ENCODE measurements around the gene BMP8B. TPM values are rescaled to one million over a fixed set of nuclear protein-coding genes. Genes with fewer than 3 reads are reported as not detected.

Gene BMP8B, protein sequence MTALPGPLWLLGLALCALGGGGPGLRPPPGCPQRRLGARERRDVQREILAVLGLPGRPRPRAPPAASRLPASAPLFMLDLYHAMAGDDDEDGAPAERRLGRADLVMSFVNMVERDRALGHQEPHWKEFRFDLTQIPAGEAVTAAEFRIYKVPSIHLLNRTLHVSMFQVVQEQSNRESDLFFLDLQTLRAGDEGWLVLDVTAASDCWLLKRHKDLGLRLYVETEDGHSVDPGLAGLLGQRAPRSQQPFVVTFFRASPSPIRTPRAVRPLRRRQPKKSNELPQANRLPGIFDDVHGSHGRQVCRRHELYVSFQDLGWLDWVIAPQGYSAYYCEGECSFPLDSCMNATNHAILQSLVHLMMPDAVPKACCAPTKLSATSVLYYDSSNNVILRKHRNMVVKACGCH
- 10 to 100 TPM; 11.0 to 19.9 (median 18.7) TPM for total RNA-seq
- long read RNA-seq, donor 1, full-length matches to known transcripts: 7 of 15 reads
- long read RNA-seq, donor 1, partial matches to known transcripts: 2 of 15 reads
- long read RNA-seq, donor 1, other reads (novel, unspliced or antisense): 6 of 15 reads
- long read RNA-seq, donor 2, partial matches to known transcripts: 1 of 2 reads
- long read RNA-seq, donor 2, other reads (novel, unspliced or antisense): 1 of 2 reads

DNA sequence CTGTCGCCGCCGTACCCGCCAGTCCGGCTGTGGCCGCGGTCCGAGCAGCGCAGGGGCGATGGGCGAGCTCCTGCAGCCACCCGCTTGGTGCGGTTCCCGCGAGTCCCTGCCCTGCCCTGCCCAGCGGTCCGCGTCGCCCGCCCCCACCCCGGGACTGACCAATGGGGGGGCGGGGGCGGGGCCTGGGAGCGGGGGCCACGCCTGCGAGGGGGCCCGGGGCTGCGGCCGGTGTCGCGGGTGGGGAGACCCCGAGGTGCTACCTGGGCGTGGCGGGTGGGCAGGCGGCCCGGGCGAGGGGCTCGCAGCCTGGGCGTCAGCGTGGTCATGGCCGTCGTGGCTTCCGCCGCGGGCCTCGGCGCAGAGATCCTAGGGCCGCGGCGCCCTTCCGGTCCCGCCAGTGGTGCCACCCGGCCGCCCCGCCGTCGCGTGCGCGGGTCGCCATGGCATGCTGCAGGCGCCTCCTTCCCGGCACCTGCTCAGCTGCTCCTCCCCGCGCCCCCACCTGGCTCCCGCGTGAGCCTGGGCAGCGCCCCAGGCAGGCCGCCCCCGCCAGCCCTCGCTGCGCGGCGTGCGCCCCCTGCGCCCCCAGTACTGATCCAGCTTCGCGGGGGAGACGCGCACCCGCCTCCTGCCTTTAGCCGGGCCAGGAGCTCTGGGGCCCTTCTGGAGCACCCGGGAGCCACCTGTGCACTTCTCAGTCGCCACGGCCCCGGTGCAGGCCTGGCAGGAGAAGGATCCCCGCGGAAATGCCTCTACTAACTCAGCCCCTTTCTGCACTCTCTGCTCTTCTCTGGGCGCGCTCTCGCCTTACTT is at the start of gene BMP8B:
TSS of gene BMP8B (minus strand) at position 108 of the 813 bp plus-strand sequence. CDS start 380 bp downstream, outside the sequence.
- DNase-seq: peak; percentile 74 to 88 (median 85)
- intact Hi-C loops (cut with DNase I, micrococcal nuclease): no loop called here
- no peak for TF ChIP-seq CTCF (IDR thresholded peaks at IDR 0.05)
- peak; percentile 93 for ATAC-seq
- Histone ChIP-seq H3K36me3 (ENCODE audit: low read depth) (no peaks in the 10 kb centered on the region), H3K9me3 (no peaks in the 10 kb centered on the region), H3K4me3 (peak within 1 kb of the TSS; percentile 32), H3K4me1 (ENCODE audit: low read depth) (no peaks in the 10 kb centered on the region)

DNA sequence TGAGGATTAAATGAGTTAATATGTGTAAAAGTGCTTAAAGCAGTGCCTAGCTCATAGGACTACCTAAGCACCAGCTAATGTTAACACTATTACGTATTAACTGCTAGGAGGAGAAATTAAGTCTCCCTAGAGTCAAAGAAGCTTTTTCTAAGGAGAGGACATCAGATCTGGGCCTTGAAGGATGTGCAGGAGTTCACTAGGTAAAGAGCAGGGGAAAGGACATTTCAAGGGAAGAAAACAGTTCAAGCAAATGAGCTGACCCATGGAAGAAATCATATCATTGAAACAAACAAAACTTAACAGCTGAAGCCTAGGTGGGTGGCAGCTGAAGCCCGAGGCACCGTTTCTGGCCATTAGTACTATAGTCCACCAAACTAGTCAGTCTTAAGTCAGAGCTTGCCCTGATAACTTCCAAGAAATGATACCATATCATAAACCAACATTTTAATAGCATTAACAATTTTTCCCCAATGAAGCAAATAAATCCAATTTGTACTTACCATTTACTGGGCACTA is 48.0 kb upstream of the BMP8B start:
- no peak for DNase-seq
- H3K36me3 ChIP-seq (ENCODE audit: low read depth): no peaks in the 10 kb centered on the region
- intact Hi-C loops (cut with DNase I, micrococcal nuclease): no loop called here
- ATAC-seq: no peak
- no peaks in the 10 kb centered on the region for H3K9me3 ChIP-seq
- H3K4me1 ChIP-seq (ENCODE audit: low read depth): no peaks in the 10 kb centered on the region
- no peak for TF ChIP-seq CTCF (IDR thresholded peaks at IDR 0.05)
- no peak overlapping the region for H3K4me3 ChIP-seq

DNA sequence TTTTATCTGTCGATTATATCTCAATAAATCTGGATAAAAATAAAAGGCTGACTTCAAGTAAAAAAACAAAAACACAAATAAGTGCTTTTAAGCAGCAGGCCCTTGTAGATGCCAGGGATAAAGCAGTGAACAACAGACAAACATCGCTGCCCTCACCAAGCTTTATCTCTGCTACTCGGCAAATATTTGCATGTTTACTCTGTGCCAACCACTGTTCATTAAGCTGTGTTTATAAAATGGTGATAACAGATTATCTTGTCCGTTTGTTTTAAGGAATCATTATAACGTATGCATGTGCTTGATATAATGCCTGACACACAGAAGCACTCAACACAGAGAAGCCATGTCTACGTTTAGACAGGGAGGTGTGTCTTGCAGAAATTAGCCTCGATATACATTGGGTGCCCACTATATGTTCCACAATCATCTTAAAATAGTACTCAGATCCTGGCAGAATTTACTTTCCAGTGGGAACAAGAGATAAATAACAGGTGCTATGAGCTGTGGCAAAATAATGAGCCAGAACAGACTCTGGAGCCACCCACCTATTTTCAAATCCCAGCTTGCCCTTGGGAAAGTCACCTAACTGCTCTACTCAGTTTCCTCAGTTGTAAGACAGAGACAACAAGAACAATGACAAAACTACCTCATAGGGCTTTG is 47.4 kb upstream of the BMP8B start:
- ATAC-seq (no peak), DNase-seq (no peak)
- intact Hi-C loops (cut with DNase I, micrococcal nuclease): no loop called here
- Histone ChIP-seq H3K4me3 (no peak overlapping the region), H3K9me3 (no peaks in the 10 kb centered on the region), H3K36me3 (ENCODE audit: low read depth) (no peaks in the 10 kb centered on the region), H3K4me1 (ENCODE audit: low read depth) (no peaks in the 10 kb centered on the region)
- TF ChIP-seq CTCF (IDR thresholded peaks at IDR 0.05): no peak

- intact Hi-C loops (cut with DNase I, micrococcal nuclease): no loop called here
Observed at GRCh38 chr1:39835110-39835509, 46.4 kb upstream of the BMP8B start.

More at GRCh38 chr1:39835110-39835509, 46.4 kb upstream of the BMP8B start:
- DNase-seq (no peak), ATAC-seq (peak; percentile 83)
- Histone ChIP-seq H3K9me3 (no peaks in the 10 kb centered on the region), H3K4me1 (ENCODE audit: low read depth) (no peaks in the 10 kb centered on the region), H3K4me3 (no peak overlapping the region), H3K36me3 (ENCODE audit: low read depth) (no peaks in the 10 kb centered on the region)
- no peak for TF ChIP-seq CTCF (IDR thresholded peaks at IDR 0.05)

Measured in mucosa of descending colon (tissue), 3 donors.